Activated B cell treated with CpG ODN at 0.5 μM for 24 hours (primary cell): ENCODE results near the gene ANP32D. TPM values are rescaled to one million over a fixed set of nuclear protein-coding genes. Genes with fewer than 3 reads are reported as not detected.
"Not testable (repeated sequence)": the region's sequence is repeated elsewhere in the genome, so short reads cannot be mapped to it uniquely, and the experiment has no call there.

Experiments
- ATAC-seq: fragments of 200-7000 bp; cut with Tn5 transposase; one replicate; pipeline ENCODE4 v1.10.0; 2021; ENCODE audit warnings: low read depth, mild to moderate bottlenecking, moderate library complexity
- CTCF ChIA-PET: fragments of 350-600 bp; sonication (Branson Sonifier 250); formaldehyde crosslinking; loops from one replicate; lab custom pipeline; 2021; ENCODE audit warnings: antibody characterized with exemption; lab: Charles Lee
- POLR2A ChIA-PET: fragments of 350-600 bp; sonication (Branson Sonifier 250); formaldehyde crosslinking; loops from one replicate; lab custom pipeline; 2021; ENCODE audit warnings: antibody characterized with exemption; lab: Charles Lee
- DNase-seq: peaks from one replicate; pipeline ENCODE4 v3.0.0; 2022
- H3K27ac Mint-ChIP-seq: one replicate; pipeline ENCODE4 v1.8.0; 2020; ENCODE audit warnings: mixed read lengths
- H3K27me3 Mint-ChIP-seq: one replicate; pipeline ENCODE4 v1.8.0; 2021; ENCODE audit warnings: mixed read lengths
- H3K36me3 Mint-ChIP-seq: one replicate; pipeline ENCODE4 v1.8.0; 2021; ENCODE audit warnings: low read depth, mixed read lengths
- H3K4me1 Mint-ChIP-seq: one replicate; pipeline ENCODE4 v1.8.0; 2021; ENCODE audit warnings: mixed read lengths
- H3K4me3 Mint-ChIP-seq: one replicate; pipeline ENCODE4 v1.8.0; 2020; ENCODE audit warnings: mild to moderate bottlenecking, mixed read lengths
- H3K9me3 Mint-ChIP-seq: one replicate; pipeline ENCODE4 v1.8.0; 2020; ENCODE audit warnings: mixed read lengths
- CTCF ChIP-seq: fragments of 200-600 bp; IDR thresholded peaks from one replicate; pipeline ENCODE4 v1.8.0; 2022; ENCODE audit warnings: antibody characterized with exemption, mild to moderate bottlenecking
- intact Hi-C: fragments of 100-400 bp; cut with micrococcal nuclease; formaldehyde crosslinking; loops from one replicate; pipeline ENCODE4 v1.15.1; 2024
- total RNA-seq: library from RNA; stranded (reverse); gene quantifications from 2 replicates; pipeline ENCODE4 v1.2.3, GENCODE V29; 2022

Gene ANP32D
- total RNA-seq, 1 donor from 2014 or later: not detected

GRCh38 chr12:48482930-48483329, 10.6 kb downstream of the ANP32D start:
- no peaks in the 10 kb centered on the region for H3K27me3 Mint-ChIP-seq
- ChIA-PET CTCF (no interaction called here), POLR2A (no interaction called here)
- no peak overlapping the region for H3K4me3 Mint-ChIP-seq
- no peaks in the 10 kb centered on the region for H3K4me1 Mint-ChIP-seq
- ATAC-seq: no peak
- intact Hi-C loops: no loop called here
- no peak for DNase-seq
- TF ChIP-seq CTCF: no peak
- H3K36me3 Mint-ChIP-seq: no peaks in the 10 kb centered on the region
- peaks cover 8% of the 10 kb centered on the region for H3K9me3 Mint-ChIP-seq
- no peak overlapping the region for H3K27ac Mint-ChIP-seq

GRCh38 chr12:48486261-48486660, 13.9 kb downstream of the ANP32D start:
- ATAC-seq: no peak
- TF ChIP-seq CTCF: no peak
- no peaks in the 10 kb centered on the region for H3K4me1 Mint-ChIP-seq
- POLR2A ChIA-PET: no interaction called here
- intact Hi-C loops: no loop called here
- CTCF ChIA-PET: no interaction called here
- H3K4me3 Mint-ChIP-seq: no peak overlapping the region
- H3K36me3 Mint-ChIP-seq: no peaks in the 10 kb centered on the region
- no peak for DNase-seq
- no peaks in the 10 kb centered on the region for H3K27me3 Mint-ChIP-seq
- no peak overlapping the region for H3K27ac Mint-ChIP-seq
- no peaks in the 10 kb centered on the region for H3K9me3 Mint-ChIP-seq

GRCh38 chr12:48486679-48487078, 14.3 kb downstream of the ANP32D start:
- ChIA-PET CTCF (no interaction called here), POLR2A (no interaction called here)

GRCh38 chr12:48489012-48489411, 16.7 kb downstream of the ANP32D start:
- no peak for TF ChIP-seq CTCF
- Mint-ChIP-seq H3K36me3 (no peaks in the 10 kb centered on the region), H3K4me3 (no peak overlapping the region), H3K27me3 (no peaks in the 10 kb centered on the region), H3K9me3 (no peaks in the 10 kb centered on the region), H3K27ac (no peak overlapping the region), H3K4me1 (no peaks in the 10 kb centered on the region)
- intact Hi-C loops: no loop called here
- DNase-seq (no peak), ATAC-seq (no peak)
- POLR2A ChIA-PET: no interaction called here
- CTCF ChIA-PET: no interaction called here

More at GRCh38 chr12:48486679-48487078, 14.3 kb downstream of the ANP32D start:
- no peaks in the 10 kb centered on the region for H3K27me3 Mint-ChIP-seq
- no peak overlapping the region for H3K4me3 Mint-ChIP-seq
- TF ChIP-seq CTCF: no peak
- DNase-seq: no peak
- H3K27ac Mint-ChIP-seq: no peak overlapping the region
- H3K9me3 Mint-ChIP-seq: no peaks in the 10 kb centered on the region
- H3K4me1 Mint-ChIP-seq: no peaks in the 10 kb centered on the region
- no peaks in the 10 kb centered on the region for H3K36me3 Mint-ChIP-seq
- ATAC-seq: no peak
- intact Hi-C loops: no loop called here

- CTCF ChIA-PET, intact Hi-C loops, DNase-seq, POLR2A ChIA-PET, H3K27ac Mint-ChIP-seq, ATAC-seq, H3K27me3 Mint-ChIP-seq, H3K4me3 Mint-ChIP-seq, H3K4me1 Mint-ChIP-seq, H3K36me3 Mint-ChIP-seq, H3K9me3 Mint-ChIP-seq: not testable (repeated sequence)
These were observed 17.1 kb downstream of the ANP32D start for GRCh38 chr12:48489456-48489855.

- DNase-seq, H3K4me1 Mint-ChIP-seq, POLR2A ChIA-PET, H3K9me3 Mint-ChIP-seq, intact Hi-C loops, CTCF ChIA-PET, H3K4me3 Mint-ChIP-seq, H3K36me3 Mint-ChIP-seq, H3K27ac Mint-ChIP-seq, ATAC-seq: not testable (repeated sequence)
- H3K27me3 Mint-ChIP-seq: peaks cover 14% of the 10 kb centered on the region
These were observed 27.9 kb downstream of the ANP32D start for GRCh38 chr12:48500281-48500680.

GRCh38 chr12:48506836-48507235, 34.5 kb downstream of the ANP32D start:
- H3K4me3 Mint-ChIP-seq, H3K36me3 Mint-ChIP-seq, H3K4me1 Mint-ChIP-seq, ATAC-seq, intact Hi-C loops, DNase-seq, H3K27ac Mint-ChIP-seq, POLR2A ChIA-PET: not testable (repeated sequence)
- Mint-ChIP-seq H3K27me3 (peaks cover 17% of the 10 kb centered on the region), H3K9me3 (peaks cover 19% of the 10 kb centered on the region)
- CTCF ChIA-PET: interaction anchor here (0.6 kb wide), 1 partner anchor 8 kb away, joined by 3 read pairs; no protein-coding TSS in a partner anchor
